ENCODE results near the gene NUDT16.
A peak's percentile ranks its signal among the peaks of the same experiment; 100 is the strongest.
"Not testable (repeated sequence)": the region's sequence is repeated elsewhere in the genome, so short reads cannot be mapped to it uniquely, and the experiment has no call there.

NUDT16 gene

GRCh38 chr3:131381445-131382291, at the start of gene NUDT16:
TSS of gene NUDT16 (plus strand) at chr3:131381774. CDS start at chr3:131381805, 31 bp downstream.
- DNase-seq = peak; percentile 96

DNA sequence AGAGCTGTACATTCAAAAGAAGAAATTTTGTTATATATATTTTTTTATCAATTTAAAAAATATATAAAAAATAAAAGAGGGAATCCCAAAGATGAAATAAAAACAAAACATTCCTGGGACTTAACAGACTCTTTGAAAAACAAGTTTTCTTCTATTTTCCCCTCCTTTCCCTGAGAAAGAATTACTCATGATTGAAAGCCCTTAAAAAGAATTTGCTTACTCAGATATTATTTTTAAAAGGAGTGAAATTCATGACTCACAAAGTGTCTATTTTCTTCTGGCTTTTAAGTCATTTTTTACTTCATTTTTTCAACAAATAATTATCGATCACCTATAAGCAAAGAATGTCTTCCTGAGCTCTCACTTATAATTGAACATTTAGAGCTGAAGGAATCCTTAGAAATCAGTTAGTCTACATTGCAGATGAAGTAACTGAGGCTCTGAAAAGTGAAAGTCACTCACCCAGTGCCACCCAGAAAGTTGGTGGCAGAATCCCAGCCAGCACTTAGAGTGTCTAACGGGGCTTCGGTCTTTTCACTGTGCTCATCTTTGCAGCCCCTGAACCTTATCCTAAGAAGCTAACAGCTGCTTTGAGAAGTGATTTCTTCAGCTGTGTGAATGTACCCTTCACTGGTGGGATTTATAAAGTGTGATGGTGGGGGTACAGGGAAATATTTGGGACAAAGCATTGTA, 42.5 kb upstream of the NUDT16 start:
- DNase-seq = no peak

GRCh38 chr3:131341761-131342160, 39.8 kb upstream of the NUDT16 start:
- DNase-seq = no peak

- DNase-seq = no peak
Observed at GRCh38 chr3:131348911-131349310, 32.7 kb upstream of the NUDT16 start.

DNA sequence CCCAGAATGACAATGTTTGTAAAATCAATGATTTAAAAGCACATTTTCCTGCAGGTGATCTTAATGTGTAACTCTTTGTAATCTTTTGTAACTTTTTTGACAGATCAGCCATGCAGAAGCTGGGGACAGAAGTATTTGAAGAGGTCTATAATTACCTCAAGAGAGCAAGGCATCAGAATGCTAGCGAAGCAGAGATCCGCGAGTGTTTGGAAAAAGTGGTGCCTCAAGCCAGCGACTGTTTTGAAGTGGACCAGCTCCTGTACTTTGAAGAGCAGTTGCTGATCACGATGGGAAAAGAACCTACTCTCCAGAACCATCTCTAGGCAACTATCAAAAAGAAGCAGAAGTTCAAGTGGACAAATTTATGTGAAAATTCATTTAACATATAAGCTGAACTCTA, 32.1 kb upstream of the NUDT16 start:
- DNase-seq = no peak

GRCh38 chr3:131349946-131350347, 31.6 kb upstream of the NUDT16 start:
- DNase-seq = no peak

DNA sequence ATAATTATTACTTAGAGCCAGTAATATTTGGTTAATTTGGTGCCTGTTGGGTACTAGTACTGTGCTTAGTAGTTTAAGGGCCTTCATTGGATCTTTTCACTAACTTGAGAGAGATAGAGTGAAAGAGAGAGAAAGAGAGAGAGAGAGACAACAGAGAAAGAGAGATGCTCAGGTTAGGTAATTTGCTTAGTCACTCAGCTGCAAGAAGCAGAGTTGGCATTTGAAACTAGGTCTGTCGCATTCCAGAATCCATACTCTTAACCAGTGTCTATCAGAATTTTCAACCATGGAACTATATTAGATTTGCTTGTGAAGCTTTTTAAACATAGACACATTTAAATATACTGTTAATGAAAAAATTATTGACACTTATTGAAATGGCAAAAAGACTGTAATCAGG, 31.1 kb upstream of the NUDT16 start:
- no peak for DNase-seq

DNA sequence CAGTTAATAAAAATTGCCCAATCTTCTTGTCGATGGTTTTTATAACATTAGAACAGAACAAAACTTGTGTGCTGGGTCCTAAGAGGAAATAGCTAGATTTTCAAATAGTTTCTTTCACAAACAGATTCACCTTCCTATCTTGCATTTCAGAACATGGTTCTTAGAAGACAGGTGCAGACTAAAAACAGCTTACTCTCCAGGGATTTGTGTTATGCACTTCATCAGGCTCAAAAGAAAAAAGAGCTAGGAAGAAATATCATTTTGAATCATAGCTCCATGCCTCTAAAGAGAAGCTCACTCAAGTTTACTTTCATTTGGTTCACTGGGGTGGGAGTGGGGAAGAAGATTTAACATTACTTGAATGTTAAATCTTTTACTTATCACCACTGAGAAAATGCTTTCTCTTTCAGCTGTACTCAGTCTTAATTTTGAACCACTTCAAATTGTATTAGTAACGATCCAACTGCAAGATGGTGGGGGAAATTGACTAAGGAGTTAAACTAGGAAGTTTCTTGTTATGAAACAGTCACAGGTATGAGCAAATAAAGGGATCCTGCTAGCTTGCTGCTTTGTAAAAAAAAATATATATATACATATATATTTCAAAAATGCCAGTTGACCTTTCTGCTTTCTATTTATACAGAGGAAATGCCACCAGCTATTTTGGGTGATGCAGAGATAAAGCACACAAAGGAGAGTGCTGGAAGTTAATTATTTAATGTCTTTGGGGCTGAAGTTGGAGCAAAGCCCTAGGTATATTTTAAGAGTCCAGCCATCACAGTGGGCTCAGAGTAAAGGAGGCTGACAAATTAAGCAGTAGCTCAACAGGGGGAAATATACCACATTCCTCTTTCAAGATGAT, 28.3 kb upstream of the NUDT16 start:
- DNase-seq = no peak

DNA sequence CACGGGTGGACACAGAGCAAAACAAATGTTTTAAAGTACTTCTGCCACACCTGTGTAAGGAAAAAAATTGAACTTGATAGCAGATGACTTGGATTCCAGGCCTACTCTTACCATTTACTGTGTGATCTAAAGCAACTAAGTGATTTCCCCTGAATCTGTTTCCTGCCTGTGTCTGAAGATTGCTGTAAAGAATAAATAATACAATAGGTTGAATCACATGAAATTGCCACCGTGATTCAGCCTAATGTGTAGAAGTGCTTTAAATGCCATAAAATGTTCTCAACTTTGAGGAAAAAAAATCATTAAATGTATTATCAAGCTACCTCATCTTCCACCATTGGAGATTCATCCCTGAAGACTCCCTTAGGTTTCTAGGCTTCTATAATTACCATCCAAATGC, 27.6 kb upstream of the NUDT16 start:
- DNase-seq = no peak

GRCh38 chr3:131356006-131356595, 25.5 kb upstream of the NUDT16 start:
- no peak for DNase-seq

GRCh38 chr3:131357275-131357674, 24.3 kb upstream of the NUDT16 start:
- no peak for DNase-seq

DNA sequence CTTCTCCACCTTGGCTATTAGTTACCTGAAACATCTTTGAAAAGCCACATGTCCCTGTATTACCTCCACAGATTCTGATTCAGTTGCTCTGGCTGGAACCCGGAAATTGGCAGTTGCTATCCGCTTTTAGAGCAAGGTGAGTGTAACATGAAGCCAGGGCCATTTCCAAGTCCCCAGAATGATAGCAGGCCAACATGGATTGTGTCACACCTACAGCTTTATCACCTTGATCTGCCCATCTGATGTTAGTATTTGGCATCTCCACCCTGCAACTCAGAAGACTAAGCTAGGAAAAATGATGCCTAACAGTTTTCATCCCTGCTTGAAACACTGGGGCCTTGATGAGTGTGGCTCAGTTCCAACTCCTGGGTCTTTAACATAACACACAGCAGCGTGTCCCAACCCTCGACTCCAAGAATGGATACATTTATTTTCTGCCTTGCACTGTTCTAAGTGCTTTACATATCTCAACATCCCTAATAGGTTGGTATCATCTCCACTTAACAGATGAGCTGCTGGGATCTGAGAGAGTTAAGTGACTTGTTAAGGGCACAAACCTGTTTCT, 21.3 kb upstream of the NUDT16 start:
- DNase-seq = no peak

GRCh38 chr3:131361066-131361463, 20.5 kb upstream of the NUDT16 start:
- not testable (repeated sequence) for DNase-seq

- DNase-seq = no peak
Observed at GRCh38 chr3:131361464-131362421, 19.8 kb upstream of the NUDT16 start.

- DNase-seq = no peak
Observed at GRCh38 chr3:131363275-131363674, 18.3 kb upstream of the NUDT16 start.

DNA sequence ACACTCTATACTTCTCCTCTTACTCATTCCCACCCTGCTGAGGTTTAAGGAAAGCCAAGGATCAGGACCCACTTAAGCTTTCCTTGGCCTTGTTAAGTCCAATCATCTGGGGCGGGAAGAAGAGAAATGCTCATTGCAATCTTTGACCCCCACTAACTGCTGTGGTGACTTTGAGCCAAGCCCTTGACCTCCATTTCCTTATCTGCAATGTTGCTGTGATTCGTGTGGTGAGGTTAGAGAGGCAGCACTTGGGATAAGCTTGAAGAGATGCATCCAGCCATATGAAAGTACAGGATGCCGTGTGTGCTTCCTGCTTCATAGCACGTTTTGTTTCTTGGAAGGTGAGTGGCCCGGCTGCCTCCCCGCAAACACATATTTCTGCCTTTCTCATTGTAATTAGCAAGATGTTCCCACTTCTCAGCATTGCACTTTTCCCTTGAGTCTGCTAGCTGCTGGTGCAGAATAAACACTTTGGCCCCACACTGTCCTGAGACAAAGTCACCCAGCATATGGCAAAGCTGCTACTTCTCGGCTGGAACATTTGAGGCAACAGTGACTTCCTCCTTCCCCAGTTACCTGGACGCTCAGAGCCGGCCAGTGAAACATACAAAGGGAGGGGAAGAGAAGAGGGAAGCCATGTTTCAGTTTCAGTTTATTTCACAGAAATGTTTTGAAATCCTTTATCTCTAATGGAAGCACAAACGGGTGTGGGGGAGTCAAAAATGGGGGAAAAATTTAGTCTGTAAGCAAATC, 10.5 kb upstream of the NUDT16 start:
- DNase-seq = no peak

GRCh38 chr3:131371688-131372066, 9.9 kb upstream of the NUDT16 start:
- no peak for DNase-seq

GRCh38 chr3:131374741-131375140, 6.8 kb upstream of the NUDT16 start:
- DNase-seq = no peak

DNA sequence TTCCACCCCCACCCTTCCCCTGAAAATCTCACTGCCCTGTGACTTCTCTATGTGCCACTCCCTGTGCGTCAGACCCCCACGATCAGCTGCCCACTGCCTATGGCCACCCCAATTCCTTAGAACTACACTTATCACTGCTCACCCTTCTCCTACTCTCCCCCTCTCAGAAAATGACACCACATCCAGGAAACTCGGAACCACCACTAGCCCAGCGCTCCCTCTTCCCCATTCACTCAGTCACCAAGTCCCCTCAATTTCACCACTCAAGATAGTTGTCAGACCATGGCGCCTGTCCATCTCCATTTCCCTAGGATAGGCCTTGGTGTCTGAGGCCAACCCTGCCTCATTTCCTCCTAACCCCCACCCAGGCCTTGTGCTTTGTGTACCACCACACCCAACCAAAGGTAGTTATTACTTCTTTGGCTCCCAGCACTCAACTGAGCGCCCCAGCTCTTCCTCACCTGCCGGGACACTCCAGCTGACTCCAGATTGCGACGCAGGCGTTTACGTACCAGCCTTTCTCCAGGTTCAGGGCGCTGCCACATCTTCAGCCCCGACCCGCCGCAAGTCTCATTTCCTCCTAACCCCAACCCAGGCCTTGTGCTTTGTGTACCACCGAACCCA, 641 bp upstream of the NUDT16 start:
- DNase-seq = not testable (repeated sequence)

Data from NCI-H1092 (cell line).